Measurements from ENCODE around the gene CHTF18.
"Not testable (repeated sequence)": the region's sequence is repeated elsewhere in the genome, so short reads cannot be mapped to it uniquely, and the experiment has no call there.

The CHTF18 gene

GRCh38 chr16:813916-814412, 25.5 kb downstream of the CHTF18 start:
- no peak for DNase-seq

DNA sequence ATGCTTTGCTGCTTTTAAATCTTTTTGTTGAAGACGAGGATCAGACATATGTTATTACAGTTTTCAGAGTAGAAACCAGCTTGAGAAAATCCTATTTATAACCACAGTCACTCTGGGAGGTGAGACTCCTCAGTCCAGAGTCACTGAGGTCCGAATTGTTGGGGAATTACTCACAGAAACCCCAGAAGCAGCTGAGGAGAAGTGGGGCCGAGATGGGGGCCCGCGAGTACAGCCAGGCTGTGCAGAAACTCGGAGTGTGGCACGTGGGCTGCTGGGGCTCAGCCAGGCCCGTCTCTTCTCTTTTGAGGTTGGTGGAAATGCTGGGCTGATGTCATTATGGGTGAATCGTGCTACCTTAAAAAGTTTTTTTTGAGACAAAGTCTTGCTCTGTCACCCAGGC, 26.6 kb downstream of the CHTF18 start:
- no peak for DNase-seq

DNA sequence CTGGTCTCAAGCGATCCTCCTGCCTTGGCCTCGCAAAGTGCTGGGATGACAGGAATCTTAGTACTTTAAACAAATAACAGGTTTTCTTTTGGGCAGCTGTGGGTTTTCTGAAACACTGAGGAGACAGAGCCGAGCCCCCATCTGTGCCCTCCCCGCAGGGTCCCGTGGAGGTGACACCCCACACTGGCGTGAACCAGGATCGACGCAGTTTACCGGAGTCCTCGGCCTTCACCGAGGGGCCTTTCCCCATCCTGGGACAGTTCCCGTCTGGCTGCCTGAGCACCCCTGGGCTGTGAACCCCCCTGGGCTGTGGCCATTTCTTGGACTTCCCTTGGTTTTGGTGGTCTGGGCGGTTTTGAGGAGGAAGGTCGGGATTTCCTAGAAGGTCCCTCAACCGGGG, 27.4 kb downstream of the CHTF18 start:
- no peak for DNase-seq

DNA sequence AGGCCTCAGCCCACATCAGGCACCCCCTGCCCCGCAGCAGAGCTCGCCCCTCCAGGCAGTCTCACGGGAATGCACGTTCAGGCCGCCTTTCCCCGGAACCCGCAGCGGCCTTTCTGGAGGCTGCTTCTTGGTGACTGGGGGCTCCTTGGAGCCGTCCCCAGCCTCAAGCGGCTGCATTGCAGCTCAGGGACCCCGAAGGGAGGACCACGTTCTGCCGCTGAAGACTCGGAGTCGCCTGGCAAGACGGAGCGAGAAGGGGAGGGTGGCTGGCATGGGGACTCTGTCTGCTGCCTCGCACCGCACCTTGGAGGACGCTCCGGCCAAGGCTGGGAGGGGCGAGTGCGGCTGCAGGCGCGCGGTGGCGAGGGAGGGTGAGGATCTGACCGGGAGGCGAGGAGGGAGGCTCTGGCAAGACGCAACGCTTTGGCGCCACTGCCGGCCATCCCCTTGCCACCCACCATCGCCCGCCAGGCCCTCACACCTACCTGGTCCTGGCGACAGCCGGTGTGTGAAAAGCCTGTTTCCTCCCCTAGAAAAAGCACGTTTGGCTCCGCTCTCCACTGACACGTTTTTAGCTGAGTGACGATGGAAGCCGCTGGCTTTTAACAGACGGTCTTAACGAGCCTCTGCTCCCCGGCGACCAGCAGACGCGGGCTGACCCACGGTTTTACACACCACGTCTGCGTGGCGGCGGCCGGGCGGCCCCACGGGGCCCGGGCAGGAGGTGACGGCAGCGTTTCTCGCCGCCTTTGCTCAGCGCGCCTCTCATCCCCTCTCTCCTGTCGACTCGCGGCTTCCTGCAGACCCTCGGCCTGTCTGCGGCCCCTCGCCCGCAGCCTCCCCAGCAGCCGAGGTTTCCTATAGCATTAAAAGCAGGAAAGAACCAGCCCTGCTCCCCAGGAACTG, 28.8 kb downstream of the CHTF18 start:
- DNase-seq, result no peak

DNA sequence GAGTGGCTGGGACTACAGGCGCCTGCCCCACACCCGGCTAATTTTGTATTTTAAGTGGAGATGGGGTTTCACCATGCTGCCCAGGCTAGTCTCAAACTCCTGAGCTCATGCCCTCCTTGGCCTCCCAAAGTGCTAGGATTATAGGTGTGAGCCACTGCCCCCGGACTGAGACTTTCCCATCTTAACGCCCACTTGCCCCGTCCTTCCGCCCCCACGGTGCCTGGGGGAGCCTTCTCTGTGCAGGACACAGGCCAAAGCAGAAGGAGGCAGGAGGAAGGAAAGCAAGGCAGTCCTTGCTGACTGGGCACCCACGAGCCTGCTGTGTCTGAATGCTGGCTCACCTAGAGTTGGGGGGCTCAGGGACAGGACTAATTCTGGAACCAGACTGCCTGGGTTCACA, 29.7 kb downstream of the CHTF18 start:
- no peak for DNase-seq

GRCh38 chr16:818592-818991, 30.2 kb downstream of the CHTF18 start:
- DNase-seq, result no peak

DNA sequence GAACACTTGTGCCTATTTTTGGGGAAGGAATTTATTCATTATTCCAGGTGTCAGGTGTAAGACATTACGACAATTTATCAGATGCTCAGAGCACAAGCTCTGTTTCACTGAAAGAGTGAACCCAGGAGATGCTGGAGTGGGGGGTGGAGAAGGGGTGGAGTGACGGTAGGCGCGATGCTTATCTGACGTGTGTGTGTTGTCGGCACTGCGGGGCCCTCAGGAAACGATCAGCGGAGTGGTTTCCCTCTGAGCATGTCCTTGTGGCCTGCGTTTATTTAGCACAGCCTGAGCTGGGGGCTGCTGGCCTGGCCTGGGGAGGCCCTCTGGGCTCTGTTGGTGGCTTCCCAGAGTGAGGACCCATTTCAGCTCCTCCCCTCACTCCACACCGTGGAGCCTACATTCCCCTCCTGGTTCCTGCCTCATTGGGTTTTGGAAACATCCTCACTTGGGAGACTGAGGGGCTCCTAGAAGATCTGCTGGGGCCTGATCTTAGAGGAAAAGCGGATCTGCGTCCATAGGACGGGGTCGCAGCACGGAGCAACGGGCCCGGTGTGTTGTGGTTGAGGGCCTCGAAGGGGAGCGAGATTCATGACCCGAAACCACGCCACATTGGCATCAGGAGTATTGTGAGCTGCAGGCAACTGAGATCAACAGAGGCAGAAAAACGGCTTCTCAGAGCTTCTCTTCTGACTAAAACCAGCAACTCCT, 31.1 kb downstream of the CHTF18 start:
- no peak for DNase-seq

- DNase-seq, result not testable (repeated sequence)
Observed at GRCh38 chr16:820044-820408, 31.6 kb downstream of the CHTF18 start.

GRCh38 chr16:820748-821147, 32.3 kb downstream of the CHTF18 start:
- DNase-seq, result no peak

- DNase-seq, result no peak
Observed at GRCh38 chr16:821751-822150, 33.3 kb downstream of the CHTF18 start.

- no peak for DNase-seq
Observed at GRCh38 chr16:822174-822908, 33.9 kb downstream of the CHTF18 start.

DNA sequence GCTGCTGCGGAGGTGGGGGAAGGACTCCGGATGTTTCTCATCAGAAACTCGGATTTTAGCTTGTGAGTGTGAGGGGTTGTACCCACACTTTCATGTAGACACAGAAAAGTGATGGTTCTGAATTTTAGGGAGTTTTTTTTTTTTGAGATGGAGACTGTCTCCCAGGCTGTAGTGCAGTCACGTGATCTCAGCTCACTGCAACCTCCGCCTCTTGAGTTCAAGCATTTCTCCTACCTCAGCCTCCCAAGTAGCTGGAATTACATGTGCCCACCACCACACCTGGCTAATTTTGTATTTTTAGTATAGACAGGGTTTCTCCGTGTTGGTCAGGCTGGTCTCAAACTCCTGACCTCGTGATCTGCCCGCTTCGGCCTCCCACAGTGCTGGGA, 34.5 kb downstream of the CHTF18 start:
- DNase-seq, result no peak

GRCh38 chr16:824194-824593, 35.8 kb downstream of the CHTF18 start:
- no peak for DNase-seq

- DNase-seq, result no peak
Observed at GRCh38 chr16:824601-825000, 36.2 kb downstream of the CHTF18 start.

- no peak for DNase-seq
Observed at GRCh38 chr16:825341-826061, 37.1 kb downstream of the CHTF18 start.

GRCh38 chr16:827513-827912, 39.1 kb downstream of the CHTF18 start:
- no peak for DNase-seq

GRCh38 chr16:828891-829290, 40.5 kb downstream of the CHTF18 start:
- no peak for DNase-seq

DNA sequence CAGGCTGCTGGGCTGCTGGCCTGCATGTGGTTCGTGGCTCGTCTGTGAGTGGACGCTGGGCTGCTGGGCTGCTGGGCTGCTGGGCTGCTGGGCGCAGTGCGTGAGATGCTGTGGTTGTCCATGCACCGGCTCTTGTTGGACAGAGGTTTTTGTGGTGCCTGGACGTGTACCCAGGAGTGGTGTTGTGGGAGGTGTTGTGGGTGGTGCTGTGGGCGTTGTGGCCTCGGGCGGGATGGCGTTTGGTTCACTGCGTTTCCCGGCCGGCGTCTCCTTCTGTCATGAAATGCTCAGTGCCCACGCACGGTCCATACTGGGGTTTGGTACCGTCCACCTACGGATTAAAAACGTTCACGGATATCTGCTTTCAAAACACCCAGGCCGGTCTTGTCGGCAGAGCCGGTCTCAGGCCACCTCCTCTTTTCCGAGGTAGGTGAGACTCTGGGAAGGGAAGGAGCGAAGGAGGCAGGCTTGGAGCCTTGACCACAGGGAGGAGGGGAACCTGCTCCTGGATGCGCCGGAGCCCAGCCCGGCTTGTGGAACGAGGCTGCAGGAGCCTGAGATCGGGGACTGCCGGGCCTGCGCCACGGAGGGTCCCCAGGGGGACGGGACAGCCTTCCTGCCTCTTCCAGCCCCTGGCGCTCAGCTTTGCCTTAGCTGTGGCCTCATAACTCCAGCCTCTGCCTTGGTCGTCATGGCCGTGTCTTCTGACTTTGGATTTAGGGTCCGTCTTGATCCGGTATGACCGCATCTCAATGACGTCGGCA, 41.9 kb downstream of the CHTF18 start:
- DNase-seq, result no peak

DNA sequence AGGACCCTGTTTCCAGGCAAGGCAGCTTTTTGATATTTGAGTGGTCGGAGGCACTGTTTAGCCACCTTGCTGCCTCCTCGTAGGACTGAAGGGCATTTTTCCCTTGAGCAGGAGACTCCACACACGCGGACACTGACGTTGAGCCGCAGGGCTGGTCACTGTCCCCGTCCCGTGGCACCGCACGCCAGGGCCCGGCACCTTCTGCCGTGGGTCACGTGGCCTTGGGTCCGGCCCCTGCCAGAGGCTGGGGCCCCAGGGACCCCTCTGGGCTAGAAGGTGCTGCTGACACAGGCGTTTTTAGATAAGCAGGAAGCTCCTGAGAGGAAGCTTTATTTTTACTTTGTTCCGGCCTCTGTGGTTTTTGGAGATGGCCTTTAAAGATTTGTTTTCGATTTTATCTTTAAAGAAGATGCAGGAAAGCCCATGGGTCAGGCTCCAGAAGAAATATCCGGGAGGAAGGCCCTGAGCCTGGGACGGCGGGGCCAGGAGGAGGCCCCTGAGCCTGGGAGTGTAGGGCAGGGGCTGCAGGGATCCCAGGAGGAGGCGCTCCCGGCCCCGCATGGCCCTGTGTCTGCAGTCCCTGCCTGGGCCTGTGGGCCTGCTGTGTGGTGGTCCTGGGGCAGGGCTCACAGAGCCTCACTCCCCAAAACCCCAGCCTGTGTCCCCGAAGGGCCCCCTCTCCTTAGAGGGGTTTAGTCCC, 42.6 kb downstream of the CHTF18 start:
- DNase-seq, result no peak

GRCh38 chr16:831571-832413, 43.4 kb downstream of the CHTF18 start:
- no peak for DNase-seq

All from 8988T (cell line).